A549 (cell line): Measurements from ENCODE around the gene F2.

ENCODE experiments used
- CBX2 ChIP-seq: fragments of 200-600 bp; sonication (generic); IDR thresholded peaks from 2 replicates; pipeline ENCODE4 v1.6.1; 2016; ENCODE audit warnings: low read depth, mild to moderate bottlenecking, borderline replicate concordance
- CEBPB ChIP-seq, 2 experiments: fragments of >200 bp in 1 of 2; sonication (Bioruptor Twin) in 1 of 2; formaldehyde crosslinking in 1 of 2; IDR thresholded peaks; 2 replicates each; pipeline ENCODE4 v1.6.1; 2012 to 2016
- CTCF ChIP-seq: fragments of >200 bp; sonication (Bioruptor Twin); formaldehyde crosslinking; IDR thresholded peaks from 3 replicates; pipeline ENCODE4 v1.5.1; 2016
- PHF8 ChIP-seq: fragments of 200-600 bp; sonication (generic); IDR thresholded peaks from 2 replicates; pipeline ENCODE4 v1.6.1; 2016; ENCODE audit warnings: low read depth, mild to moderate bottlenecking, antibody characterized with exemption, moderate library complexity, borderline replicate concordance
- RARB ChIP-seq: fragments of 250-450 bp; sonication (Bioruptor Pico); IDR thresholded peaks from 2 replicates; pipeline ENCODE4 v1.8.0; 2021; ENCODE audit warnings: mild to moderate bottlenecking, moderate library complexity
- USF2 ChIP-seq: fragments of 450-650 bp; IDR thresholded peaks from 2 replicates; pipeline ENCODE4 v1.6.1; 2014; ENCODE audit warnings: antibody characterized with exemption
- TF ChIP-seq, protein P1 (sequence below): fragments of 200-600 bp; sonication (generic); IDR thresholded peaks from 2 replicates; pipeline ENCODE4 v1.6.1; 2016; ENCODE audit warnings: antibody characterized with exemption, mild to moderate bottlenecking, moderate library complexity

DNA sequence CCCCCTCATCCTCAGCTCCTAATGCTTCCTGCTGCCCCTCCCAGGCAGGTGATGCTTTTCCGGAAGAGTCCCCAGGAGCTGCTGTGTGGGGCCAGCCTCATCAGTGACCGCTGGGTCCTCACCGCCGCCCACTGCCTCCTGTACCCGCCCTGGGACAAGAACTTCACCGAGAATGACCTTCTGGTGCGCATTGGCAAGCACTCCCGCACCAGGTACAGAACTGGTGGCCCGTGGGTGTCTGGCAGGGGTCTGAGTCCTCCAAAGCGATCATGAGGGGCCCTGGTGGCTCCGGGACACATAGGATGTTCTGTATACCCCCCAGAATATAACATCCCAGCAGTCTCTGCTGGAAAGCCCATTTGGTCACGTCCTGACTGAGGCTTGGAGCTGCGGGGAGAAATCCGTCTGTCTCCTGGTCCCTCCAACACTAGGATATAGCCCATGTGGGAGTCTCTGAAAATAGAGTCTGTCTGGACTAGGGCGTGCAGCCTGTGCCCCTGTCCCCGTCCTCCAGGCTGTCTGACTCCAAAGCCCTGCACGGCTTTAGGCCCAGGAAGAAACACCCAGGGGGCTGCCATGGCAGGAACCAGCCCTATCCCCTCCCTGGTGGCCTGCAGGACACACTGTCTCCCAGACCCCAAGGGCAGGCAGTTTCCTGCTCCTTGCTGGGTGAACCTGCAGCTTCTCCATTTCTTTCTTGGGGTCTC is 9.1 kb downstream of the F2 start:
- TF ChIP-seq USF2 (no peak), CBX2 (no peak), RARB (CRISPR knock-in tag) (no peak), CTCF (no peak), PHF8 (no peak), CEBPB (IDR thresholded peaks at IDR 0.05) (no peak)
- TF ChIP-seq, protein P1, sequence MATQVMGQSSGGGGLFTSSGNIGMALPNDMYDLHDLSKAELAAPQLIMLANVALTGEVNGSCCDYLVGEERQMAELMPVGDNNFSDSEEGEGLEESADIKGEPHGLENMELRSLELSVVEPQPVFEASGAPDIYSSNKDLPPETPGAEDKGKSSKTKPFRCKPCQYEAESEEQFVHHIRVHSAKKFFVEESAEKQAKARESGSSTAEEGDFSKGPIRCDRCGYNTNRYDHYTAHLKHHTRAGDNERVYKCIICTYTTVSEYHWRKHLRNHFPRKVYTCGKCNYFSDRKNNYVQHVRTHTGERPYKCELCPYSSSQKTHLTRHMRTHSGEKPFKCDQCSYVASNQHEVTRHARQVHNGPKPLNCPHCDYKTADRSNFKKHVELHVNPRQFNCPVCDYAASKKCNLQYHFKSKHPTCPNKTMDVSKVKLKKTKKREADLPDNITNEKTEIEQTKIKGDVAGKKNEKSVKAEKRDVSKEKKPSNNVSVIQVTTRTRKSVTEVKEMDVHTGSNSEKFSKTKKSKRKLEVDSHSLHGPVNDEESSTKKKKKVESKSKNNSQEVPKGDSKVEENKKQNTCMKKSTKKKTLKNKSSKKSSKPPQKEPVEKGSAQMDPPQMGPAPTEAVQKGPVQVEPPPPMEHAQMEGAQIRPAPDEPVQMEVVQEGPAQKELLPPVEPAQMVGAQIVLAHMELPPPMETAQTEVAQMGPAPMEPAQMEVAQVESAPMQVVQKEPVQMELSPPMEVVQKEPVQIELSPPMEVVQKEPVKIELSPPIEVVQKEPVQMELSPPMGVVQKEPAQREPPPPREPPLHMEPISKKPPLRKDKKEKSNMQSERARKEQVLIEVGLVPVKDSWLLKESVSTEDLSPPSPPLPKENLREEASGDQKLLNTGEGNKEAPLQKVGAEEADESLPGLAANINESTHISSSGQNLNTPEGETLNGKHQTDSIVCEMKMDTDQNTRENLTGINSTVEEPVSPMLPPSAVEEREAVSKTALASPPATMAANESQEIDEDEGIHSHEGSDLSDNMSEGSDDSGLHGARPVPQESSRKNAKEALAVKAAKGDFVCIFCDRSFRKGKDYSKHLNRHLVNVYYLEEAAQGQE, result no peak
